Measurements from ENCODE around the gene SLC25A28. TPM values are rescaled to one million over a fixed set of nuclear protein-coding genes. Genes with fewer than 3 reads are reported as not detected.

The SLC25A28 gene
- total RNA-seq (2022) = 33.8 and 36.7 TPM in 2 replicates
- percentile 88 among the genes with signal in this experiment for Bru-seq, nascent RNA
- percentile 86 among the genes with signal in this experiment for BruChase-seq, experiment 1, labeled RNA remaining after a 2-hour chase
- BruChase-seq, experiment 2, labeled RNA remaining after a 6-hour chase = percentile 70 among the genes with signal in this experiment
- long read RNA-seq, transcript SLC25A28-201 (4 exons, 1,451 nt) = major isoform, 12 of 22 reads
- long read RNA-seq, partial matches to known transcripts = 4 of 22 reads
- long read RNA-seq, other reads (novel, unspliced or antisense) = 6 of 22 reads

GRCh38 chr10:99619851-99620710 is at the start of gene SLC25A28:
TSS of gene SLC25A28 (minus strand) at chr10:99620439. CDS start at chr10:99620335, 104 bp downstream.
- Mint-ChIP-seq H3K27ac (ENCODE audit: unreplicated experiment) (peak within 1 kb of the TSS; percentile 98), H3K4me3 (ENCODE audit: unreplicated experiment) (peak within 1 kb of the TSS; percentile 68), H3K4me1 (ENCODE audit: low read depth, unreplicated experiment) (peaks cover 41% of the 10 kb centered on the region), H3K9me3 (ENCODE audit: unreplicated experiment) (peaks cover 10% of the 10 kb centered on the region), H3K27me3 (ENCODE audit: insufficient read depth, unreplicated experiment) (no peaks in the 10 kb centered on the region), H3K36me3 (ENCODE audit: insufficient read depth, unreplicated experiment) (peaks cover 14% of the 10 kb centered on the region)
- intact Hi-C loops (cut with micrococcal nuclease; ENCODE audit: unreplicated experiment) = loop anchor here (1.0 to 2.0 kb wide), 5 partner anchors 27 to 189 kb away; partner anchors contain the start of genes ABCC2, COX15, CUTC and ENTPD7
- ChIA-PET CTCF (interaction anchor here (0.6 to 2.4 kb wide), 7 partner anchors 8 to 184 kb away, joined by 3 to 9 read pairs (median 5); partner anchors contain the start of genes CUTC and ENTPD7), POLR2A (interaction anchor here (0.5 to 2.5 kb wide), 12 partner anchors 16 to 228 kb away, joined by 3 to 27 read pairs (median 4); partner anchors contain the start of genes COX15, CUTC, ENTPD7 and GOT1)
- BruUV-seq (replicated peaks) = no TSS peak
- Histone ChIP-seq H3K36me3 (ENCODE audit: control insufficient read depth, insufficient read depth, low read length) (no peaks in the 10 kb centered on the region), H3K27me3 (replicated peaks; ENCODE audit: control insufficient read depth, insufficient read depth, low read length) (no peaks in the 10 kb centered on the region), H3K4me1 (peaks cover 8% of the 10 kb centered on the region), H3K9me3 (no peaks in the 10 kb centered on the region), H3K4me3 (ENCODE audit: low read depth, low read length) (peak within 1 kb of the TSS; percentile 87)
- no peak for TF ChIP-seq CTCF (IDR thresholded peaks at IDR 0.05; ENCODE audit: insufficient read depth in 1 of 2, low read depth in 1 of 2, low read length in 1 of 2, severe bottlenecking in 1 of 2, unreplicated experiment in 1 of 2)
- peak in 1 of 2 experiments; percentile 99 for DNase-seq

GRCh38 chr10:99667108-99667751 is 47.0 kb upstream of the SLC25A28 start:
- H3K9me3 Mint-ChIP-seq (ENCODE audit: unreplicated experiment) = no peaks in the 10 kb centered on the region
- ChIA-PET POLR2A (interaction anchor here (0.9 to 2.0 kb wide), 2 partner anchors 8 to 47 kb away, joined by 3 to 7 read pairs; partner anchors contain the start of genes ENTPD7 and SLC25A28), CTCF (interaction anchor here (1.1 kb wide), 1 partner anchor 36 kb away, joined by 6 read pairs; no protein-coding TSS in a partner anchor)
- no peak overlapping the region for H3K4me3 Mint-ChIP-seq (ENCODE audit: unreplicated experiment)
- peaks cover 27% of the 10 kb centered on the region for H3K4me1 Mint-ChIP-seq (ENCODE audit: low read depth, unreplicated experiment)
- Histone ChIP-seq H3K36me3 (ENCODE audit: control insufficient read depth, insufficient read depth, low read length) (no peaks in the 10 kb centered on the region; the same call in none of the 2 replicates), H3K27me3 (replicated peaks; ENCODE audit: control insufficient read depth, insufficient read depth, low read length) (no peaks in the 10 kb centered on the region), H3K4me1 (peaks cover 17% of the 10 kb centered on the region), H3K4me3 (ENCODE audit: low read depth, low read length) (no peak overlapping the region), H3K9me3 (no peaks in the 10 kb centered on the region)
- no TSS peak for BruUV-seq (replicated peaks)
- H3K27me3 Mint-ChIP-seq (ENCODE audit: insufficient read depth, unreplicated experiment) = no peaks in the 10 kb centered on the region
- no peak overlapping the region for H3K27ac Mint-ChIP-seq (ENCODE audit: unreplicated experiment)
- peaks cover 20% of the 10 kb centered on the region for H3K36me3 Mint-ChIP-seq (ENCODE audit: insufficient read depth, unreplicated experiment)
- DNase-seq = peak; percentile 25 to 41
- no peak for TF ChIP-seq CTCF (IDR thresholded peaks at IDR 0.05; ENCODE audit: insufficient read depth in 1 of 2, low read depth in 1 of 2, low read length in 1 of 2, severe bottlenecking in 1 of 2, unreplicated experiment in 1 of 2)
- intact Hi-C loops (cut with micrococcal nuclease; ENCODE audit: unreplicated experiment) = no loop called here
